Upper lobe of left lung (tissue), 4 donors: ENCODE data around the gene FNIP1.

Experiments
- CTCF ChIP-seq, 6 experiments: fragments of 450-650 bp in 4 of 6; fragments of 200-600 bp in 2 of 6; sonication (generic) in 2 of 6; IDR thresholded peaks; one replicate each; pipeline ENCODE4 v1.5.1; 2016 to 2019; ENCODE audit warnings: antibody characterized with exemption in 6 of 6
- EP300 ChIP-seq, 4 donors: sonication (generic); formaldehyde crosslinking; IDR thresholded peaks; one replicate each; pipeline ENCODE4 v1.5.1; 2017; ENCODE audit warnings: antibody characterized with exemption in 4 of 4, control low read depth in 2 of 4
- POLR2A ChIP-seq, 4 donors: fragments of 450-650 bp; IDR thresholded peaks; one replicate each; pipeline ENCODE4 v1.5.1; 2016 to 2017; ENCODE audit warnings: antibody characterized with exemption in 4 of 4, mild to moderate bottlenecking in 2 of 4
- POLR2AphosphoS5 ChIP-seq, 2 donors: sonication (generic); formaldehyde crosslinking; IDR thresholded peaks; one replicate each; pipeline ENCODE4 v1.5.1; 2017; ENCODE audit warnings: antibody characterized with exemption in 2 of 2

- TF ChIP-seq CTCF (IDR thresholded peaks at IDR 0.05) (no peak), POLR2AphosphoS5 (IDR thresholded peaks at IDR 0.05) (no peak), POLR2A (IDR thresholded peaks at IDR 0.05) (no peak), EP300 (IDR thresholded peaks at IDR 0.05) (no peak)
Observed at GRCh38 chr5:131795879-131796792, 681 bp downstream of the FNIP1 start.
